BJ (cell line): ENCODE data around the gene AGT. TPM values are rescaled to one million over a fixed set of nuclear protein-coding genes. Genes with fewer than 3 reads are reported as not detected.

Source experiments
- CTCF ChIA-PET: fragments of 350-600 bp; formaldehyde crosslinking; extraction: SDS; loops from one replicate; lab custom pipeline; 2021; ENCODE audit warnings: antibody characterized with exemption, inconsistent platforms; lab: Yijun Ruan, JAX
- POLR2A ChIA-PET: fragments of 300-600 bp; sonication (Branson Sonifier 250); formaldehyde crosslinking; extraction: SDS; loops from one replicate; lab custom pipeline; 2021; ENCODE audit warnings: antibody characterized with exemption; lab: Charles Lee
- DNase-seq: peaks from one replicate; pipeline ENCODE4 v3.0.0-alpha.2; 2011; ENCODE audit warnings: low read depth
- H3K27me3 ChIP-seq: 2 replicates; pipeline ENCODE4 v1.6.0; 2011; ENCODE audit warnings: low read length; ENCODE audit not compliant: control insufficient read depth, insufficient read depth
- H3K36me3 ChIP-seq: 2 replicates; pipeline ENCODE4 v1.5.1; 2011; ENCODE audit warnings: low read length; ENCODE audit not compliant: control insufficient read depth, insufficient read depth
- H3K4me3 ChIP-seq: 2 replicates; pipeline ENCODE4 v1.5.1; 2011; ENCODE audit warnings: low read depth, mild to moderate bottlenecking, control low read depth, low read length
- CTCF ChIP-seq: IDR thresholded peaks from 2 replicates; pipeline ENCODE4 v1.5.1; 2011; ENCODE audit warnings: low read depth, mild to moderate bottlenecking, control low read depth, inconsistent platforms, low read length, moderate library complexity; ENCODE audit not compliant: insufficient read depth
- polyA plus RNA-seq: library from polyadenylated mRNA; depleted of rRNA; stranded (reverse); fragments of >200 nt; gene quantifications from 2 replicates; pipeline ENCODE4 v1.2.3, GENCODE V29; 2011

Gene AGT
- polyA plus RNA-seq, 1 experiment, result 4.1 TPM

- CTCF ChIA-PET, result no interaction called here
- POLR2A ChIA-PET, result no interaction called here
- no peak for DNase-seq
- Histone ChIP-seq H3K4me3 (no peak overlapping the region), H3K36me3 (no peaks in the 10 kb centered on the region), H3K27me3 (peaks cover 5% of the 10 kb centered on the region; the same call in 1 of the 2 replicates)
- no peak for TF ChIP-seq CTCF
Observed at GRCh38 chr1:230749150-230749549, 35.2 kb upstream of the AGT start.

- H3K27me3 ChIP-seq, result peaks cover 5% of the 10 kb centered on the region; the same call in 1 of the 2 replicates
- CTCF ChIA-PET, result interaction anchor here (1.0 kb wide), 1 partner anchor 24 kb away, joined by 3 read pairs; no protein-coding TSS in a partner anchor
- DNase-seq, result no peak
- TF ChIP-seq CTCF, result no peak
- H3K4me3 ChIP-seq, result no peak overlapping the region
- POLR2A ChIA-PET, result no interaction called here
- no peaks in the 10 kb centered on the region for H3K36me3 ChIP-seq
Observed at GRCh38 chr1:230747890-230748800, 34.2 kb upstream of the AGT start.

GRCh38 chr1:230747127-230747730, 33.3 kb upstream of the AGT start, which contains the start of gene CAPN9:
Gene CAPN9, plus strand, starts transcription at chr1:230747388. Its CDS starts 109 bp downstream, at chr1:230747497.
- TF ChIP-seq CTCF, result no peak
- POLR2A ChIA-PET, result no interaction called here
- Histone ChIP-seq H3K4me3 (no peak within 1 kb of the TSS), H3K36me3 (no peaks in the 10 kb centered on the region), H3K27me3 (peaks cover 5% of the 10 kb centered on the region; the same call in 1 of the 2 replicates)
- DNase-seq, result no peak
- CTCF ChIA-PET, result interaction anchor here (1.0 kb wide), 1 partner anchor 25 kb away, joined by 3 read pairs; no protein-coding TSS in a partner anchor

GRCh38 chr1:230746617-230747016, 32.7 kb upstream of the AGT start:
- no peak for TF ChIP-seq CTCF
- POLR2A ChIA-PET, result no interaction called here
- no peak for DNase-seq
- CTCF ChIA-PET, result no interaction called here
- peaks cover 5% of the 10 kb centered on the region; the same call in 1 of the 2 replicates for H3K27me3 ChIP-seq
- no peak overlapping the region for H3K4me3 ChIP-seq
- no peaks in the 10 kb centered on the region for H3K36me3 ChIP-seq

GRCh38 chr1:230745071-230745470, 31.1 kb upstream of the AGT start:
- H3K36me3 ChIP-seq, result no peaks in the 10 kb centered on the region
- peaks cover 3% of the 10 kb centered on the region; the same call in 1 of the 2 replicates for H3K27me3 ChIP-seq
- no peak for TF ChIP-seq CTCF
- no peak overlapping the region for H3K4me3 ChIP-seq
- ChIA-PET POLR2A (no interaction called here), CTCF (interaction anchor here (1.1 kb wide), 1 partner anchor 63 kb away, joined by 3 read pairs; no protein-coding TSS in a partner anchor)
- DNase-seq, result no peak
